Mesenchymal stem cell (in vitro differentiated cells and primary cell): Measurements from ENCODE around the gene CATSPER2.
"Not testable (repeated sequence)": the region's sequence is repeated elsewhere in the genome, so short reads cannot be mapped to it uniquely, and the experiment has no call there.

Experiments used
- DNase-seq: peaks from one replicate; pipeline ENCODE4 v3.0.0-alpha.2; 2013
- H2AFZ ChIP-seq: one replicate; pipeline ENCODE4 v1.6.1; 2013; ENCODE audit warnings: low read depth, mild to moderate bottlenecking, control low read depth, inconsistent platforms, low read length, moderate library complexity
- H2AK5ac ChIP-seq: 2 replicates; pipeline ENCODE4 v1.6.1; 2013; ENCODE audit warnings: low read length, moderate library complexity, mild to moderate bottlenecking, inconsistent platforms; ENCODE audit not compliant: severe bottlenecking
- H2BK120ac ChIP-seq: one replicate; pipeline ENCODE4 v1.6.1; 2013; ENCODE audit warnings: low read depth, mild to moderate bottlenecking, inconsistent platforms, low read length, moderate library complexity
- H2BK12ac ChIP-seq, 2 experiments: one replicate each; pipeline ENCODE4 v1.6.1; 2013; ENCODE audit warnings: inconsistent platforms in 2 of 2, low read length in 2 of 2, mild to moderate bottlenecking in 2 of 2, moderate library complexity in 2 of 2, control low read depth in 1 of 2
- H2BK15ac ChIP-seq: one replicate; pipeline ENCODE4 v1.6.1; 2013; ENCODE audit warnings: mild to moderate bottlenecking, low read depth, inconsistent platforms; ENCODE audit not compliant: poor library complexity, severe bottlenecking
- H2BK5ac ChIP-seq: 2 replicates; pipeline ENCODE4 v1.6.1; 2013; ENCODE audit warnings: low read depth, mild to moderate bottlenecking, low read length, control low read depth, inconsistent platforms; ENCODE audit not compliant: poor library complexity, severe bottlenecking
- H3K14ac ChIP-seq, 2 experiments: one replicate each; pipeline ENCODE4 v1.6.1; 2013; ENCODE audit warnings: inconsistent platforms in 2 of 2, low read length in 2 of 2, control low read depth in 1 of 2, mild to moderate bottlenecking in 1 of 2, moderate library complexity in 1 of 2
- H3K18ac ChIP-seq, 2 experiments: one replicate each; pipeline ENCODE4 v1.6.1; 2013; ENCODE audit warnings: inconsistent platforms in 2 of 2, low read length in 2 of 2, control low read depth in 1 of 2, low read depth in 1 of 2, mild to moderate bottlenecking in 1 of 2
- H3K23ac ChIP-seq, 2 experiments: one replicate each; pipeline ENCODE4 v1.6.1; 2013; ENCODE audit warnings: inconsistent platforms in 2 of 2, low read length in 2 of 2, mild to moderate bottlenecking in 2 of 2, moderate library complexity in 2 of 2, control low read depth in 1 of 2
- H3K27ac ChIP-seq: 2 replicates; pipeline ENCODE4 v1.5.1; 2013; ENCODE audit warnings: mild to moderate bottlenecking, moderate library complexity, low read length, control low read depth, inconsistent platforms; ENCODE audit not compliant: poor library complexity, severe bottlenecking
- H3K27me3 ChIP-seq, 2 experiments: 2 replicates each; pipeline versions ENCODE4 v1.6.1 to v1.7.0; 2013; ENCODE audit warnings: low read length in 2 of 2, mild to moderate bottlenecking in 2 of 2, moderate library complexity in 2 of 2, control low read depth in 1 of 2, inconsistent platforms in 1 of 2; ENCODE audit not compliant: control insufficient read depth in 1 of 2, insufficient read depth in 1 of 2
- H3K36me3 ChIP-seq, 2 experiments: 2 replicates each; pipeline versions ENCODE4 v1.6.1 to v1.7.0; 2013; ENCODE audit warnings: low read length in 2 of 2, control low read depth in 1 of 2, inconsistent platforms in 1 of 2, low read depth in 1 of 2, mild to moderate bottlenecking in 1 of 2; ENCODE audit not compliant: insufficient read depth in 2 of 2, control insufficient read depth in 1 of 2
- H3K4ac ChIP-seq, 2 experiments: one replicate each; pipeline ENCODE4 v1.6.1; 2013; ENCODE audit warnings: inconsistent platforms in 2 of 2, low read length in 2 of 2, mild to moderate bottlenecking in 2 of 2, moderate library complexity in 2 of 2, control low read depth in 1 of 2, low read depth in 1 of 2
- H3K4me1 ChIP-seq: 2 replicates; pipeline ENCODE4 v1.6.1; 2013; ENCODE audit warnings: low read depth, low read length, control low read depth; ENCODE audit not compliant: control insufficient read depth, insufficient read depth
- H3K4me2 ChIP-seq: 2 replicates; pipeline ENCODE4 v1.6.1; 2013; ENCODE audit warnings: low read length, mild to moderate bottlenecking, inconsistent platforms; ENCODE audit not compliant: poor library complexity, severe bottlenecking
- H3K4me3 ChIP-seq, 2 experiments: 2 replicates each; pipeline versions ENCODE4 v1.5.1 to v1.7.0; 2013; ENCODE audit warnings: low read length in 2 of 2, mild to moderate bottlenecking in 2 of 2, control low read depth in 1 of 2, low read depth in 1 of 2; ENCODE audit not compliant: insufficient read depth in 1 of 2
- H3K79me1 ChIP-seq: replicated peaks from 2 replicates; pipeline ENCODE4 v1.6.1; 2013; ENCODE audit warnings: mild to moderate bottlenecking, control low read depth, low read length, inconsistent platforms; ENCODE audit not compliant: poor library complexity, severe bottlenecking
- H3K9ac ChIP-seq: 2 replicates; pipeline ENCODE4 v1.7.0; 2013; ENCODE audit warnings: mild to moderate bottlenecking, low read length, moderate library complexity
- H3K9me3 ChIP-seq: 2 replicates; pipeline ENCODE4 v1.7.0; 2013; ENCODE audit warnings: mild to moderate bottlenecking, low read length; ENCODE audit not compliant: control insufficient read depth
- H4K8ac ChIP-seq: one replicate; pipeline ENCODE4 v1.6.1; 2013; ENCODE audit warnings: inconsistent platforms, mild to moderate bottlenecking, low read length, moderate library complexity
- H4K91ac ChIP-seq: one replicate; pipeline ENCODE4 v1.6.1; 2013; ENCODE audit warnings: mild to moderate bottlenecking, low read length, inconsistent platforms
- WGBS: methylation state at CpG from one replicate; pipeline ENCODE4 v1.1.7; 2013; ENCODE audit warnings: mixed read lengths; 5-methylcytosine and 5-hydroxymethylcytosine counted together

The CATSPER2 gene

DNA sequence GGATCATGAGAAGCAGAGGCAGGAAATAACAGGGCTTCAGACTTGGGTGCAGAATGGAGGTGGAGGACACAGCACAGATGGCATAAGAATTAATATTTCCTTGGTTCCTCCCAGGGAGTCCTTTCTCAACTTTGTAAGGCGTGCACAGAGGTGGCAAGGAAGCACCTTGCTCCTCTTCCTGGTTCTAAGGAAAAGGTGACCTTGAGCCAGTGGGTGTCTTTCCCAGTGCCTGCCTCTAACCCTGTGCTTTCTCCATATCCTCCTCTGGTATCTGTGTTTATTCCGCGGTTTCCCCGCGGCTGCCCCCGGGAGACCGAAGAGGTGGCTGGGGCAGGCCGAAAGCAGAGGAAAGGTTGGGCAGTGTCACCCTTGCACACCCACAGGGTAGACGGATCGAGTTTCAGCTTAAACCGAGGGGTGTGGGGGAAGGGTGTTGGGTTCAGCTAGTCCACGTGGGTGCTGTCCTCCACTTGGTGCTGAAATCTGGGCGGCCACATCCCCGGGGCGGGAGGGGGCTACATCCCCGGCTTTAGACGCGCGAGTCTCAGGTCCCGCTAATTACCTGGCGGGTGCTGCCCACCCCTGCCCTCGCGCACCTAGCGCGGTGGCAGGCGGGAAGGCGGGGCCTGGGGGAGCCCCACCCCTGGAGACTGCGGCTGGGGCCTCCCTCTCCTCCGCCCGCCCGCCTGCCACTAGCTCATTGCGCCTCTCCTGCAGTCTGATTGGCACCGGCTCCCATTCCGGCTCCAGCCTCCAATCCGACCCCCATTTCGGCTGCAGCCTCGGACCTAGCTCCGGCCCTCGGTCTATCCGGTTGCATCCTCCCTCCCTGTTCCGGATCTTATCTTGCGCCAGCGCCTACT, 55.1 kb downstream of the CATSPER2 start, which contains the start of gene CKMT1B:
Gene CKMT1B, plus strand, starts transcription at position 700 of the 863 bp plus-strand sequence. CDS start 192 bp downstream, outside the sequence.
- no CpG with 5 or more reads among the region's 43 CpGs for WGBS
- H4K8ac ChIP-seq, result not testable (repeated sequence)

DNA sequence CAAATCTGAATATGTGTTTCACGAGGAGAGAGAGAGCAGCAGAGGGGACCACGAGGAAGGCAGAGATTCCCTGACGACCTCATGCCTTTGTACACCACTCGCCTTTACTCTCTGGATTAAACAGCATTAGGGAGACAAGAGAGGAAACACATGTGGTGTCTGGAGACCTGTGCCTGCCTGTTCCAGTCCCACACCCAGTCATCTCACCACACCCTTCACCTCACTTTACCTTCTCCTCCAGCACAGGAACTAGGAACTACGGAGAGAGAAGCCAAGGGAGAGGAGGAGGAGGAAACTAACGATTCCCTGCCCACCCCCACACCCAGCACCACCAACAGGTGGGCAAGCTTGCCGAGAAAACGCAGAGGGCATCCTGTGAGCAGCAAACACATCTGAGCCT, 55.8 kb downstream of the CATSPER2 start:
- not testable (repeated sequence) for H3K27ac ChIP-seq, H4K91ac ChIP-seq, H3K27me3 ChIP-seq, H2BK15ac ChIP-seq, H2AK5ac ChIP-seq, H3K14ac ChIP-seq, H3K18ac ChIP-seq, DNase-seq, H3K4me1 ChIP-seq, H3K9me3 ChIP-seq, H3K4me2 ChIP-seq, H3K9ac ChIP-seq, H3K23ac ChIP-seq, H2BK5ac ChIP-seq, H3K79me1 ChIP-seq, H2BK12ac ChIP-seq, H2AFZ ChIP-seq, H2BK120ac ChIP-seq, H3K36me3 ChIP-seq, H4K8ac ChIP-seq, H3K4me3 ChIP-seq, H3K4ac ChIP-seq
- WGBS, result no CpG with 5 or more reads among the region's 8 CpGs

More for the DNA sequence above, 55.1 kb downstream of the CATSPER2 start, which contains the start of gene CKMT1B:
- H2BK15ac ChIP-seq, H2AK5ac ChIP-seq, H3K9me3 ChIP-seq, H3K23ac ChIP-seq, H3K4me3 ChIP-seq, H2AFZ ChIP-seq, H2BK120ac ChIP-seq, H3K4me2 ChIP-seq, H3K27ac ChIP-seq, H3K79me1 ChIP-seq, H3K4me1 ChIP-seq, H3K18ac ChIP-seq, H4K91ac ChIP-seq, H2BK5ac ChIP-seq, H3K27me3 ChIP-seq, H2BK12ac ChIP-seq, H3K4ac ChIP-seq, H3K36me3 ChIP-seq, H3K9ac ChIP-seq, DNase-seq, H3K14ac ChIP-seq: not testable (repeated sequence)

DNA sequence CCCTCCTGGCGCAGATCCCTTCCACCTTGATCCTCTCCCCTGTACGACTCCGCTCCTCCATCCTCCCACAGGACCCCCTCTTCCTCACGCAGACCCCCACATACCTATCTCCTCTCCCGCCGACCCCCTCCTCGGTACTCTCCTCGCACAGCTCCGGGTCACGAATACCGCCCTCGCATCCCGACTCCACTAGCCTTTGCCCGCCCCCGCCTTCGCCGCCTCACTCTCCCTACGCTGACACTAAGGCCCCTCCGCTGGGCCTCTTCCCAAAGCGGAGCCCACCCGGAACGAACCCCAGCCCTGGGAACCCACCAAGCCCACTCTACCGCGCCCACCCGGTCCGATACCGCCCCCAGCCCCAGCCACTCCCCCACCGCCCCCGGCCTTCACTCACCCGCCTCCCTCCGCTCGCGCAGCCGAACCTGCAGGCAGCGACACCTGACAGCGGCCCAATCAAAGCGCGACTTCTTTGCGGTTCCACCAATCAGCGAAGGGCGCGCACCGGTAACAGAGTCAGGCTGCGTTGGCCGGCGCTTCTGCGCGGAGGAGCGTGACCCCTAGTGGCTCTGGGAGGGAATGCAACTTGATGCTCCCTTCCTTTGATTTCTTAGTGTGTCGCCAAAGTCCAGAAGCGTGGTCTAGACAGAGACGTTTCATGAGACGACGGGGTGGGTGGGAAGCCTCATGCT, 58.7 kb downstream of the CATSPER2 start, which contains the start of gene PPIP5K1:
Gene PPIP5K1, minus strand, starts transcription at position 431 of the 689 bp plus-strand sequence. CDS start 5,704 bp downstream, outside the sequence.
- not testable (repeated sequence) for H2AFZ ChIP-seq, DNase-seq, H3K23ac ChIP-seq, H3K79me1 ChIP-seq, H3K4me1 ChIP-seq, H3K14ac ChIP-seq, H3K27me3 ChIP-seq, H4K91ac ChIP-seq, H3K4me3 ChIP-seq, H3K18ac ChIP-seq, H2BK5ac ChIP-seq, H3K27ac ChIP-seq, H2AK5ac ChIP-seq, H2BK12ac ChIP-seq, H3K9ac ChIP-seq, H3K36me3 ChIP-seq, H2BK120ac ChIP-seq, H3K4me2 ChIP-seq, H3K9me3 ChIP-seq, H2BK15ac ChIP-seq, H4K8ac ChIP-seq, H3K4ac ChIP-seq
- no CpG with 5 or more reads among the region's 54 CpGs for WGBS
